GM23248 (cell line): ENCODE measurements around the gene NUP153.

Source experiments
- EZH2 ChIP-seq: fragments of 200-600 bp; sonication (generic); IDR thresholded peaks from 2 replicates; pipeline ENCODE4 v1.6.1; 2018; ENCODE audit warnings: antibody characterized with exemption, mild to moderate bottlenecking; ENCODE audit not compliant: insufficient read depth, poor library complexity, severe bottlenecking
- EZH2phosphoT487 ChIP-seq: fragments of 200-600 bp; sonication (generic); IDR thresholded peaks from 2 replicates; pipeline ENCODE4 v1.6.1; 2018; ENCODE audit warnings: antibody characterized with exemption, moderate library complexity, mild to moderate bottlenecking, low read depth; ENCODE audit not compliant: insufficient read depth

- no peak for TF ChIP-seq EZH2
- TF ChIP-seq EZH2phosphoT487: no peak
These were observed 34.8 kb upstream of the NUP153 start for GRCh38 chr6:17741507-17741906.
